H9 (cell line): ENCODE results near the gene PDXDC1. TPM values are rescaled to one million over a fixed set of nuclear protein-coding genes. Genes with fewer than 3 reads are reported as not detected.

Experiments
- DNase-seq: peaks from one replicate; pipeline ENCODE4 v3.0.0-alpha.2; 2017
- H2AFZ ChIP-seq: one replicate; pipeline ENCODE4 v1.6.1; 2013; ENCODE audit warnings: mild to moderate bottlenecking, low read length, control low read depth, moderate library complexity
- H2AK5ac ChIP-seq: 2 replicates; pipeline ENCODE4 v1.6.1; 2013; ENCODE audit warnings: low read length, control low read depth, mixed read lengths; ENCODE audit not compliant: insufficient read length
- H2BK120ac ChIP-seq: one replicate; pipeline ENCODE4 v1.6.1; 2013; ENCODE audit warnings: low read depth, mild to moderate bottlenecking, low read length, control low read depth, inconsistent platforms; ENCODE audit not compliant: poor library complexity, severe bottlenecking
- H2BK12ac ChIP-seq: 2 replicates; pipeline ENCODE4 v1.6.1; 2013; ENCODE audit warnings: low read length, control low read depth, mixed read lengths, low read depth; ENCODE audit not compliant: insufficient read length
- H2BK15ac ChIP-seq: 2 replicates; pipeline ENCODE4 v1.6.1; 2013; ENCODE audit warnings: low read depth, low read length, control low read depth
- H2BK20ac ChIP-seq: one replicate; pipeline ENCODE4 v1.6.1; 2013; ENCODE audit warnings: low read depth, mild to moderate bottlenecking, low read length, control low read depth, inconsistent platforms; ENCODE audit not compliant: poor library complexity, severe bottlenecking
- H2BK5ac ChIP-seq: 2 replicates; pipeline ENCODE4 v1.6.1; 2013; ENCODE audit warnings: low read length, control low read depth, mixed read lengths; ENCODE audit not compliant: insufficient read length
- H3K14ac ChIP-seq: 2 replicates; pipeline ENCODE4 v1.6.1; 2013; ENCODE audit warnings: low read length, control low read depth; ENCODE audit not compliant: insufficient read depth
- H3K18ac ChIP-seq: 2 replicates; pipeline ENCODE4 v1.6.1; 2013; ENCODE audit warnings: low read depth, mild to moderate bottlenecking, mixed read lengths, low read length, control low read depth; ENCODE audit not compliant: insufficient read length
- H3K23ac ChIP-seq: 2 replicates; pipeline ENCODE4 v1.6.1; 2013; ENCODE audit warnings: low read length, control low read depth, mixed read lengths, low read depth; ENCODE audit not compliant: insufficient read length
- H3K23me2 ChIP-seq: 2 replicates; pipeline ENCODE4 v1.6.1; 2013; ENCODE audit warnings: low read depth, mild to moderate bottlenecking, mixed read lengths, low read length, control low read depth; ENCODE audit not compliant: insufficient read length, poor library complexity, severe bottlenecking
- H3K27ac ChIP-seq: 2 replicates; pipeline ENCODE4 v1.5.1; 2013; ENCODE audit warnings: low read length, control low read depth, mixed read lengths, low read depth; ENCODE audit not compliant: insufficient read length
- H3K27me3 ChIP-seq: 2 replicates; pipeline ENCODE4 v1.6.1; 2013; ENCODE audit warnings: low read length, control low read depth, inconsistent platforms; ENCODE audit not compliant: insufficient read depth
- H3K4ac ChIP-seq: 2 replicates; pipeline ENCODE4 v1.6.1; 2013; ENCODE audit warnings: low read depth, mild to moderate bottlenecking, control low read depth, inconsistent platforms, low read length, moderate library complexity
- H3K4me1 ChIP-seq: 2 replicates; pipeline ENCODE4 v1.6.1; 2013; ENCODE audit warnings: low read length, control low read depth, inconsistent platforms; ENCODE audit not compliant: insufficient read depth
- H3K4me2 ChIP-seq: 2 replicates; pipeline ENCODE4 v1.6.1; 2013; ENCODE audit warnings: low read length, control low read depth, mixed read lengths; ENCODE audit not compliant: insufficient read length, insufficient read depth
- H3K56ac ChIP-seq: 2 replicates; pipeline ENCODE4 v1.6.1; 2013; ENCODE audit warnings: low read depth, mild to moderate bottlenecking, mixed read lengths, low read length, control low read depth; ENCODE audit not compliant: insufficient read length
- H3K79me1 ChIP-seq: 2 replicates; pipeline ENCODE4 v1.6.1; 2013; ENCODE audit warnings: low read depth, mild to moderate bottlenecking, moderate library complexity, low read length, control low read depth, inconsistent platforms; ENCODE audit not compliant: insufficient read depth, poor library complexity, severe bottlenecking
- H3K79me2 ChIP-seq: 2 replicates; pipeline ENCODE4 v1.6.1; 2013; ENCODE audit warnings: low read length, control low read depth, inconsistent platforms; ENCODE audit not compliant: insufficient read depth
- H3K9ac ChIP-seq: 2 replicates; pipeline ENCODE4 v1.6.1; 2013; ENCODE audit warnings: low read length, control low read depth, mixed read lengths; ENCODE audit not compliant: insufficient read length; ENCODE audit errors: extremely low read depth
- H3K9me3 ChIP-seq: one replicate; pipeline ENCODE4 v1.6.1; 2013; ENCODE audit warnings: low read depth, low read length, inconsistent platforms; ENCODE audit not compliant: control insufficient read depth
- H3T11ph ChIP-seq: one replicate; pipeline ENCODE4 v1.6.1; 2013; ENCODE audit warnings: mild to moderate bottlenecking, low read length, control low read depth, inconsistent platforms
- H4K20me1 ChIP-seq: one replicate; pipeline ENCODE4 v1.6.1; 2013; ENCODE audit not compliant: control insufficient read depth, insufficient read length, insufficient read depth
- H4K5ac ChIP-seq: 2 replicates; pipeline ENCODE4 v1.6.1; 2013; ENCODE audit warnings: low read depth, mild to moderate bottlenecking, mixed read lengths, low read length, control low read depth; ENCODE audit not compliant: insufficient read length
- H4K8ac ChIP-seq: replicated peaks from 2 replicates; pipeline ENCODE4 v1.6.1; 2013; ENCODE audit warnings: low read length, control low read depth, mixed read lengths, low read depth; ENCODE audit not compliant: insufficient read length
- H4K91ac ChIP-seq: 2 replicates; pipeline ENCODE4 v1.6.1; 2013; ENCODE audit warnings: low read depth, mild to moderate bottlenecking, moderate library complexity, mixed read lengths, low read length, control low read depth; ENCODE audit not compliant: insufficient read length
- H3K27ac Mint-ChIP-seq, 3 experiments: 2 replicates in 2 of 3; 3 replicates in 1 of 3; pipeline ENCODE4 v1.8.0; 2020 to 2021; ENCODE audit warnings: mixed read lengths in 3 of 3, mild to moderate bottlenecking in 1 of 3, moderate library complexity in 1 of 3
- H3K27me3 Mint-ChIP-seq: 2 replicates; pipeline ENCODE4 v1.8.0; 2021; ENCODE audit warnings: low read depth, mild to moderate bottlenecking, moderate library complexity, mixed read lengths
- H3K36me3 Mint-ChIP-seq, 3 experiments: 2 replicates in 2 of 3; 3 replicates in 1 of 3; pipeline ENCODE4 v1.8.0; 2020 to 2021; ENCODE audit warnings: low read depth in 3 of 3, mixed read lengths in 3 of 3; ENCODE audit not compliant: insufficient read depth in 1 of 3
- H3K4me1 Mint-ChIP-seq, 2 experiments: 2 replicates each; pipeline ENCODE4 v1.8.0; 2020; ENCODE audit warnings: mixed read lengths in 2 of 2
- H3K4me3 Mint-ChIP-seq, 2 experiments: 2 replicates in 1 of 2; 3 replicates in 1 of 2; pipeline ENCODE4 v1.8.0; 2020 to 2021; ENCODE audit warnings: mild to moderate bottlenecking in 2 of 2, mixed read lengths in 2 of 2, moderate library complexity in 1 of 2
- H3K9me3 Mint-ChIP-seq, 2 experiments: 2 replicates in 1 of 2; 3 replicates in 1 of 2; pipeline ENCODE4 v1.8.0; 2020; ENCODE audit warnings: mild to moderate bottlenecking in 2 of 2, mixed read lengths in 2 of 2, moderate library complexity in 1 of 2
- CTCF ChIP-seq: fragments of 200-600 bp; sonication (generic); conservative IDR thresholded peaks from 3 replicates; pipeline ENCODE4 v1.8.0; 2021; ENCODE audit warnings: antibody characterized with exemption, mild to moderate bottlenecking
- WGBS: extraction: QIAGEN DNeasy Blood & Tissue Kit; methylation state at CpG from one replicate; pipeline ENCODE4 v1.1.7; 2013; ENCODE audit warnings: missing lambda C conversion rate, low lambda C conversion rate, mixed read lengths; ENCODE audit not compliant: insufficient read length; ENCODE audit errors: extremely low coverage; 5-methylcytosine and 5-hydroxymethylcytosine counted together
- total RNA-seq: library from RNA; stranded (reverse); gene quantifications from 2 replicates; pipeline ENCODE4 v1.2.1, GENCODE V29; 2021

PDXDC1 gene
- total RNA-seq, 1 experiment from 2014 or later = 112 TPM

GRCh38 chr16:15054357-15055140 lies 79.7 kb downstream of the PDXDC1 start:
- H3K14ac ChIP-seq = no peak overlapping the region
- H2AFZ ChIP-seq = no peak overlapping the region
- H3K4me2 ChIP-seq = peak overlapping the region; percentile 49
- H4K8ac ChIP-seq = no peak overlapping the region
- no peak overlapping the region for H4K91ac ChIP-seq
- no peak overlapping the region for H2BK12ac ChIP-seq
- H3K79me2 ChIP-seq = peaks cover 2% of the 10 kb centered on the region; the same call in 1 of the 2 replicates
- TF ChIP-seq CTCF = no peak
- peaks cover 3% of the 10 kb centered on the region for H3K79me1 ChIP-seq
- H3K23ac ChIP-seq = no peak overlapping the region
- peak overlapping the region; percentile 8 for H3K56ac ChIP-seq
- H3T11ph ChIP-seq = no peak overlapping the region
- H4K20me1 ChIP-seq = no peaks in the 10 kb centered on the region
- no peak overlapping the region for H3K18ac ChIP-seq
- Mint-ChIP-seq H3K27me3 (no peaks in the 10 kb centered on the region), H3K4me3 (peak overlapping the region; percentile 79 to 90), H3K27ac (peak overlapping the region in 1 of 3 experiments; percentile 49; a peak in 2 of 7 replicates), H3K36me3 (peaks cover 2 to 14% (median 10%) of the 10 kb centered on the region in 3 experiments; a peak in 5 of 7 replicates), H3K9me3 (no peaks in the 10 kb centered on the region), H3K4me1 (peaks cover 16 to 17% of the 10 kb centered on the region in 2 experiments)
- H3K23me2 ChIP-seq = peaks cover 3% of the 10 kb centered on the region
- H3K9me3 ChIP-seq = no peaks in the 10 kb centered on the region
- no peak for DNase-seq
- H4K5ac ChIP-seq = no peak overlapping the region
- WGBS = no CpG with 5 or more reads among the region's 19 CpGs
- no peak overlapping the region for H3K9ac ChIP-seq
- H2BK15ac ChIP-seq = no peak overlapping the region
- no peak overlapping the region for H2BK20ac ChIP-seq
- no peak overlapping the region for H3K27ac ChIP-seq
- no peak overlapping the region for H2BK5ac ChIP-seq
- H3K4ac ChIP-seq = no peak overlapping the region
- no peak overlapping the region for H2AK5ac ChIP-seq
- no peaks in the 10 kb centered on the region for H3K27me3 ChIP-seq
- no peaks in the 10 kb centered on the region; the same call in 1 of the 2 replicates for H3K4me1 ChIP-seq
- no peak overlapping the region for H2BK120ac ChIP-seq
